HG03354 (cell line): ENCODE measurements around the gene AQP1.

Source experiments
- ATAC-seq: cut with Tn5 transposase; IDR thresholded peaks from one replicate; pipeline ENCODE4 v1.9.1; 2021; ENCODE audit warnings: mild to moderate bottlenecking; ENCODE audit not compliant: unreplicated experiment, poor library complexity, severe bottlenecking

AQP1 gene

GRCh38 chr7:30917216-30917893 lies 5.7 kb downstream of the AQP1 start:
- no peak for ATAC-seq

GRCh38 chr7:30918676-30919075 lies 7.0 kb downstream of the AQP1 start:
- ATAC-seq: no peak

- no peak for ATAC-seq
These were observed 8.4 kb downstream of the AQP1 start for GRCh38 chr7:30920021-30920583.

GRCh38 chr7:30920584-30921539 lies 9.2 kb downstream of the AQP1 start:
- no peak for ATAC-seq

GRCh38 chr7:30921540-30922401 lies 10.1 kb downstream of the AQP1 start:
- no peak for ATAC-seq

GRCh38 chr7:30922596-30922995 lies 10.9 kb downstream of the AQP1 start:
- no peak for ATAC-seq

GRCh38 chr7:30923009-30923773 lies 11.5 kb downstream of the AQP1 start:
- no peak for ATAC-seq

GRCh38 chr7:30923774-30924413 lies 12.2 kb downstream of the AQP1 start:
- ATAC-seq: no peak

- ATAC-seq: no peak
These were observed 13.0 kb downstream of the AQP1 start for GRCh38 chr7:30924624-30925023.

- no peak for ATAC-seq
These were observed 13.5 kb downstream of the AQP1 start for GRCh38 chr7:30925117-30925516.

- ATAC-seq: no peak
These were observed 14.3 kb downstream of the AQP1 start for GRCh38 chr7:30925913-30926312.

- ATAC-seq: no peak
These were observed 14.7 kb downstream of the AQP1 start for GRCh38 chr7:30926313-30926712.

- no peak for ATAC-seq
These were observed 15.4 kb downstream of the AQP1 start for GRCh38 chr7:30927040-30927439.

- ATAC-seq: no peak
These were observed 15.9 kb downstream of the AQP1 start for GRCh38 chr7:30927559-30927958.

GRCh38 chr7:30928254-30928872 lies 16.7 kb downstream of the AQP1 start:
- ATAC-seq: no peak

GRCh38 chr7:30929686-30930085 lies 18.0 kb downstream of the AQP1 start:
- no peak for ATAC-seq

GRCh38 chr7:30930621-30931020 lies 19.0 kb downstream of the AQP1 start:
- ATAC-seq: no peak
